GM10266 (cell line): ENCODE measurements around the gene CLCN7.

Experiments used
- DNase-seq: peaks from one replicate; pipeline ENCODE4 v3.0.0; 2012; ENCODE audit errors: extremely low spot score
- TF ChIP-seq, protein P1 (sequence below): IDR thresholded peaks from 2 replicates; pipeline ENCODE4 v1.5.1; 2012; ENCODE audit warnings: mild to moderate bottlenecking, low read depth; ENCODE audit not compliant: control insufficient read depth, insufficient read depth; ENCODE audit errors: missing control alignments

CLCN7 gene

GRCh38 chr16:1434644-1435592 lies 39.9 kb downstream of the CLCN7 start:
- TF ChIP-seq, protein P1, sequence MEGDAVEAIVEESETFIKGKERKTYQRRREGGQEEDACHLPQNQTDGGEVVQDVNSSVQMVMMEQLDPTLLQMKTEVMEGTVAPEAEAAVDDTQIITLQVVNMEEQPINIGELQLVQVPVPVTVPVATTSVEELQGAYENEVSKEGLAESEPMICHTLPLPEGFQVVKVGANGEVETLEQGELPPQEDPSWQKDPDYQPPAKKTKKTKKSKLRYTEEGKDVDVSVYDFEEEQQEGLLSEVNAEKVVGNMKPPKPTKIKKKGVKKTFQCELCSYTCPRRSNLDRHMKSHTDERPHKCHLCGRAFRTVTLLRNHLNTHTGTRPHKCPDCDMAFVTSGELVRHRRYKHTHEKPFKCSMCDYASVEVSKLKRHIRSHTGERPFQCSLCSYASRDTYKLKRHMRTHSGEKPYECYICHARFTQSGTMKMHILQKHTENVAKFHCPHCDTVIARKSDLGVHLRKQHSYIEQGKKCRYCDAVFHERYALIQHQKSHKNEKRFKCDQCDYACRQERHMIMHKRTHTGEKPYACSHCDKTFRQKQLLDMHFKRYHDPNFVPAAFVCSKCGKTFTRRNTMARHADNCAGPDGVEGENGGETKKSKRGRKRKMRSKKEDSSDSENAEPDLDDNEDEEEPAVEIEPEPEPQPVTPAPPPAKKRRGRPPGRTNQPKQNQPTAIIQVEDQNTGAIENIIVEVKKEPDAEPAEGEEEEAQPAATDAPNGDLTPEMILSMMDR = no peak
- no peak for DNase-seq

DNA sequence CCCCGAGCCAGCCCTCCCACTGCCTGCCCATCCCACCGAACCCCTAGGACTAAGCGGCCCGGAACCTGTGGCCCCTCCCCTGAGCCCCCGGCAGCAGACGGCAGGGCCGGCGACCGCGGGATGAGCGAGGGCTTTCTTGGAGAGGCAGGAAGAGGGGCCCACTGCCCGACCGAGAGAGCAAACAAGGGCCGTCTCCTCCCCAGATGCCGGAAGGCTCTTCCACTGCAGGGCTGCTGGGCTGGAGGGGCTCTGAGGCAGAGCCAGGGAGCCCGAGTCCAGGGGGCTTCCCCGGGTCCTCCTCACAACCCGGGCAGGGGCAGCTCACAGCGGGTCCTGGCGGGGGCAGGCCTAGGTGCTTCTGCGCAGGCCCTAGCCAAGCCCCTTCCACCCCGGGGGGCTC lies 41.1 kb downstream of the CLCN7 start:
- TF ChIP-seq, protein P1 = no peak
- DNase-seq = no peak

- DNase-seq = no peak
- TF ChIP-seq, protein P1 = no peak
Measured at GRCh38 chr16:1433263-1433560, 41.6 kb downstream of the CLCN7 start.

DNA sequence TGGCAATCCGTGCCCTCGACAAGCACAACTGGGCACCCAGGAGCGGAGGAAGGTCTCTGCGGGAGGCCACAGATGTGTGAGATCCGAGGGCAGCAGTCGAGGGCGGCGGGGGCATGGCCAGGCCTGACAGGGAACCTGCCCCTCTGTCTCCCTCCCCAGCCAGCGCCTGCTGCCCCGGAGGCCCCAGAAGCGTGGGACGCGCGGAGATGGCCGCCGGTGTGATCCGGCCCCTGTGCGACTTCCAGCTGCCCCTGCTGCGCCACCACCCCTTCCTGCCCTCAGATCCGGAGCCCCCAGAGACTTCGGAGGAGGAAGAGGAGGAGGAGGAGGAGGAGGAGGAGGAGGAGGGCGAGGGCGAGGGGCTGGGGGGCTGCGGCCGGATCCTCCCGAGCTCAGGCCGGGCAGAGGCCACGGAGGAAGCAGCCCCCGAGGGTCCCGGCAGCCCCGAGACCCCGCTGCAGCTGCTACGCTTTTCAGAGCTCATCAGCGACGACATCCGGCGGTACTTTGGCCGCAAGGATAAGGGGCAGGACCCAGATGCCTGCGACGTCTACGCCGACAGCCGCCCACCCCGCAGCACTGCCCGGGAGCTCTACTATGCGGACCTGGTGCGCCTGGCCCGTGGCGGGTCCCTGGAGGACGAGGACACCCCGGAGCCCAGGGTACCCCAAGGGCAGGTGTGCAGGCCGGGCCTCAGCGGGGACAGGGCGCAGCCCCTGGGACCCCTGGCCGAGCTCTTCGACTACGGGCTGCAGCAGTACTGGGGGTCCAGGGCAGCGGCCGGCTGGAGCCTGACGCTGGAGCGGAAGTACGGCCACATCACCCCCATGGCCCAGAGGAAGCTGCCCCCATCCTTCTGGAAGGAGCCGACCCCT lies 42.2 kb downstream of the CLCN7 start:
- DNase-seq = no peak
- TF ChIP-seq, protein P1 = no peak

GRCh38 chr16:1431497-1432270 lies 43.1 kb downstream of the CLCN7 start:
- TF ChIP-seq, protein P1 = no peak

DNA sequence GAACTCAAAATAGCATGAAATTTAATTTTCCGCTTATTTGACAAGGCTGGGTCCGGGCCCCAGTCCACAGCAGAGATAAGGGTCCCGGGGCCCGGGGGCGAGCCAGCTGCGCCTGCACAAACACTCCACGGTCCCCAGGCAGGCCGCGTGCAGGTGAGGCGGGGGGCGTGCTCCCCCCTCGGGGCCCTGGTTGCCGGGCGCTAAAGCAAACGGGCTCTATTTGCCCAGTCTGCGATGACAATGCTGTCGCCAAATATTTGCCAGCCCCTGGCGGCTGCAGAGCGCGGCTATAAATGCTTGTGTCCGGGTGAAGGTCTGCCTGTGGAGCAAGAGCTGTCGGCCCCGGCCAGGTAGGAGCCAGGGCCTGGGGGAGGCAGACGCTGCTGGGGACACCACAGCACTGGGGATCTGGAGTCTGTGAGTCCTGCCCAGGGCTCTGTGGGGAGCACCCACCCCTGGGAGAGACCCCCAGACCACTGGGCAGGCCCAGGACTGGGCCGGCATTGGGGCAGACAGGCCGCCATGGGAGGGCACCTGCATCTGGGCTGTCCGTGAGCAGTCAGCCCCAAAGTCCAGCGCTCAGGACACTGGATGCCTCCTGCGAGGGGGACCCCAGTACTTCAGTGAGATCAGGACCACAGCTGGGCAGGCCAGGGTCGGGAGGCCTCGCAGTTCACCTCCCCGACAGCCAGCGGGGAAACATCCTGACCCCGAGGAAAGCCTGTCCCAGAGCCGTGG lies 43.9 kb downstream of the CLCN7 start, which contains the start of gene PERCC1:
Gene PERCC1, plus strand, starts transcription at position 320 of the 738 bp plus-strand sequence. CDS start 1,516 bp downstream, outside the sequence.
- DNase-seq = no peak
- TF ChIP-seq, protein P1 = no peak

More at GRCh38 chr16:1431497-1432270, 43.1 kb downstream of the CLCN7 start:
- no peak for DNase-seq
